DMS 273 treated with DMSO at 0.1 percent for 48 hours (cell line): ENCODE results near the gene XRCC4.

Experiments used
- DNase-seq: peaks from one replicate; lab custom pipeline; 2025; lab: John Stamatoyannopoulos, UW

The XRCC4 gene

DNA sequence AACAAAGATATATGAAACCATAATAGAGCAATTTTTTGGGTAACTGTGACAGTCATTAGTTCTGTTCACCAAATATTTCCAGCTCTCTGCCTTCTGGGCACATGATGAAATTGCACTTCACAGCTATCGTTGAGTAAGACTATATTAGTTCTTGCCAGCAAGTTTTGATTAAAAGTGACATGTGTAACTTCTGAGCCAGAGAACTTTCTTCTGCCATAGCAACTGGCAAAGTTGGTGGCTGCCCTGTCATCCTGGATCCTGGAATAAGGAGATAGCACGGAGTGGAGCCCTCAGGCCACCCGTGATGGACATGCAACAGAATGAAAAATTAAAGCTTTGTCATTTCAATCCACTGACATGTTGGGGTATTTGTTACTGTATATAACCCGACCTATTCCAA is 199.8 kb downstream of the XRCC4 start:
- DNase-seq = no peak

DNA sequence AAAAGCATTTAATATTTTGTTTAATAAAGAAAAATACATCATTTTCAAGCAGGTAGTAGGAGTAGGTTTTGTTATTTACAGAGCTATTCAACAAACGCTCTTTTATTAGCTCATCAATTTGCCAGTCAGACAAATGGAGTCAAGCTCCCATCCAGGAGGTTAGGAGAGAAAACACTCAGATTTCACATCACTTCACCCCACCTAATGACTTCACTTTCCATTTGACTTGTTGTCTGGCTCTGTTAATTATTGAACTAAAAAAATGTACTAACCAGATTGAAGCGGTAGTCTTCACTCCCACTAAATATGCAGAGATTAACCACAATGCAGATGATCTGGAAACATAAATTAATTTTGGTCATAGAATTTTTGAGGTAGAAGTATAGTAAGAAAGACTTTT is 200.6 kb downstream of the XRCC4 start:
- DNase-seq = no peak

DNA sequence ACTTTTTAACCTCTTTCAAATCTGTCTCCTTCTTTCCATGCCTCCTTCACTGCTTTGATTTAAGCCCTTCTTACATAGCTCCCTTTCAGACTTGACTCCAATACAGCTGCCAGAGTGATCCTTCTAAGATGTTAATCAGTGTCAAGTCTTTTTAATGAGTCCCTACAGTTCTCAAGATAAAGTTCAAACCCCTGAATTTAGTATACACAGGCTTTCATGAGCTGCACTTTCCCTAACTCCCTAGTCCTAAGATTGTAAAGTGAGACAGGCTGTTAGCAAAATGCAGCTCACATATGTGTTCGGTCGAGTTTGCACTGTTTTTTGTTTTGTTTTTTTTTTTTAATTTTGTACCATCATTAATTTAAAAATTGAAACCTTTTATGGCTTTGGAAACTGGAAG is 203.8 kb downstream of the XRCC4 start:
- DNase-seq = no peak

DNA sequence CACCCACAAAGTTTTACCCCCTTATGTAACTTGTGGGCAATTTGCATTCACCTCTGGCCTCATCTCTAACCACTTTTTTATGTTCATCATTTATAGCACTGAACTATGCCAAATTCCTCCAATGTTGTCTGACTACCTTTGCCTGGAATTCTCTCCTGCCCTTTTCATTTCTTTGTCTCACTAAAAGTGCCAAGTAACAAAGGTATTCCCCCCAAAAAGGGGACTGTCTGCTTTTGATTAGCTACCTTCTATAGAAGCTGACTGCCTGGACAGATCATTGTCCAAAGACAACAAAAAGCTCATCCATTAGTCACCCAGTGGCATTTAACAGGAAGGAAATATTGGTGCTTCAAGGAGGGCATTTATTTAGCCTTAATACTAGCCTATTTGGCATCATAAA is 204.3 kb downstream of the XRCC4 start:
- DNase-seq = no peak

DNA sequence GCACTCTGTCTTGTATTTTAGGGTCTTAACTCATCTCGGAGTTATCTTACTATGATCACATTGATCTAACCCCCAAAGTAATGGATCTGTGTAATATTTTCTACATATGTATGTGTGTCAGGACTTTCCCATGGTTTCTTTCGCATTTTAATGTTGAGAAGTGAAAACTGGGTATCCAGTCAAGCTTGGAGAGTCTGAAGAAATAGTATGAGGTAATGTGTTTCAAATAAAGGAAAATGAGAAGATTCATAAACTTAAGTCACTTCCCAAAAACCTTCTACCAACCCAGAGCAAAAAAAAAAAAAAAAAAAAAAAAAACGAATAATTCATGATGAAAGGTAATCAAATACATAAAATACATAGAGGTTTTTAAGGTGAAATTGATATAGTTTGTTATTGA is 206.4 kb downstream of the XRCC4 start:
- no peak for DNase-seq

DNA sequence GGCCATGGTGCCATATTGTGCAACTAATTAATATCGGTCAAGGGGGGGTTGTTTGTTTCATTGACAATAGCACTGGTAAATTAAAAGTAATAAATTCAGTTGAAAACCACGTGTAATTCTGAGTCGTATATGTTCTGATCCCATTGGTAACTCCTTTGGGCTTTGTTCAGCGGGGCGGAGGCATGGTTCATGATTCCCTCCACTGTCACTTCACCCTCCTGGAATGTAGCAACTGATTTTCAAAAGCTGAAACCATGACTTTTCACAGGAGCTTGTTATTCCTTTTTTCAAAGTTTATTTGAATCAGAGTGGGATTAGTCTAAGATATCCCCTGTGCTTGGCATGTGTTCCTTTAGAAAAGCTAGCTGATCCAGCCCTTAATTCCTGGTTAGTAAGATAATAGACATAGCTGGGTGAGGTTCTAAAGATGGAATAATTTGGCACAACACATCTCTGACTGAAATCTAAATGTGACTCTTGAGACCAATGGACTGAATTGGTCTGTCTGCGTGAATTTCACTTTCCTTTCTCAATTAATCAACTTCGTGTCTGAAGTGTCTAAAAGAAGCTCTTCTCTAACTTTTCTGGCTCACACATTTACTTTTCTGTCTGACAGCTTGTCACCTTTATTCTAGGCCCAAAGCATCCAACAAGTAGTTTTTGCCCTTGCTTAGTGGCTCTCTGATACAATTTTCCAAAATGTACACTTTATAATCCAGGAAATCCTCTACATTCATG is 208.5 kb downstream of the XRCC4 start:
- DNase-seq = no peak

DNA sequence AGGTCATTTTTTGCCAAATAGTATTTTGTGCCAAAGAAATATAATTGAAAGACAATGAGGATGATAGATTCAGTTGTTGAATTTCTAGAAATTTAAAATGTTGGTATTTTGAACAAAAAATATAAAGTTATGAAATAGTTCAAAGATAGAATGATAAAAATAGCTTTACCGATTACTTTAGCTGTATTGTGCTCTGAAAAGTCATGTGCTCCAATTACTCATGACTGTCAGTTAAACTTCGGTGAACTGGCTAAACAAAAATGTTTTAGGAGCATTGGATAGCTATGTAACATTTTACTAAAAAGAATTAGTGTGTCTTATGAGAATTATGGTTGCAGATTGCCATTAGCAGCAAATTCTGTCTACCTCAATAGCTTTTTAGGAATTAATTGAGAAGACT is 216.9 kb downstream of the XRCC4 start:
- no peak for DNase-seq

DNA sequence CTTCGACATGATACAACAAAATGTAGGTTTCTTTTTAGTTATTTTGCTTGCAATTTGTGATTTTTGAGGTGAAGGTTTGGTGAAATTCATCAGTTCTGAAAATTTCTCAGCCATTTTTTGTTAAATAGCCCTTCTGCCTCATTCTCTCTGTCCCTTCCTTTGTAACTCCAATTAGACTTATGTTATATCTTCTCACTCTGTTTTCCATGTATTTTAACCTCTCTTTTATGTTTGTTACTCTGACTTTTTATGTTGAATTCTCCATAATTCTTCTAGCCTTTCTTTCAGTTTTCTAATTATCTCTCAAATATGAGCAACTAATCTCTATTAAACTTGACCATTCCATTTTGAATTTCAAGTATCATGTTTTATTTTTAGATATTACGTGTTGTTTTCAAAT is 222.0 kb downstream of the XRCC4 start:
- DNase-seq = no peak

DNA sequence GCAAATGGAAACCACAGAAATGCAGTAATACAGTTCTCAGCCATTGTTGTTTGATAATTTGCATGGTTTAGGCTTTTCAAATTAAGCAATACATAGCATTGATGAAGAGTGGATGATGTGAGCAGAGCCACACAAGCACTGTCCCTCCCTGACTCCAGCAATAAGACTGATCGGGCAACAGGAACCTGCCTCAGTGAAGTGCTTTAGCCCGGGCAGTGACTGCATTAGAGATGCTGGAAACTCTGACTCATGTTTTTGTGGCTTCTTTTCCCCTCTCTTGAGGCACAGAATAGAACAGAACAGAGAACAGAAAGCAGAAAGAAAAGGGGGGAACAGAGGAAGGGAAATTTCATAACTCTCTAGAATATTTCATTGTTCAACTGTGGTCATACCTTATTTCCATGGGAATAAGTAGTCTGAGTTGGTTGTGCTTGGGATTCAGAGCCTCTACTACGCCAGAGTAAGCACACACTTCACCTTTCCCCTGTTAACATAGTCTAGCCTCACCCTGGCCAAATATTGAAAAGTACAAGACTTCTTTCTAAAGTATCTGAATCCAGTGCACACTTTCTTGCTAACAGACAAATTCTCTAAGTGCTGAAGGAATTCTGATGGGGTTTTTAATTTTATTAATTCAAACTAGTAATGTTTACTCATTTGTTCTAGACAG is 229.4 kb downstream of the XRCC4 start:
- DNase-seq = no peak

DNA sequence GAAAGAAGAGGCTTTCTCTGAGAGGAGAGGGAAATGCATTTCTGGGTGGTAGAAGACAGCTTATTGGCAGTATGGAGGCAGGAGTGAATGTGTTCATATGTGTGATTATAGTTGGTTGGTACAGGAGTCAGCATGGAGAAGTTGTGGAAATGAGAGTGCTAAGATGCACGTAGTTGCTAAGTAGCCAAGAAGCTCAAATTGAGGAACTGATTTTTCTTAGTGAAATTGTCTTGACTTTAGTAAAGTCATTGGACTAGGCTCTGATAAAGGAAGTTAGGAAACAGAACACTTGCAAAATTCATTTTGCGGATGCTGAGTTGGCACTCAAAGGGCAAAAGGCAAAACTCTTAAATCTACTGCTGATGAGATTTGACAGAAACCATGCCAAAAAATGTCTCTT is 235.3 kb downstream of the XRCC4 start:
- DNase-seq = no peak

DNA sequence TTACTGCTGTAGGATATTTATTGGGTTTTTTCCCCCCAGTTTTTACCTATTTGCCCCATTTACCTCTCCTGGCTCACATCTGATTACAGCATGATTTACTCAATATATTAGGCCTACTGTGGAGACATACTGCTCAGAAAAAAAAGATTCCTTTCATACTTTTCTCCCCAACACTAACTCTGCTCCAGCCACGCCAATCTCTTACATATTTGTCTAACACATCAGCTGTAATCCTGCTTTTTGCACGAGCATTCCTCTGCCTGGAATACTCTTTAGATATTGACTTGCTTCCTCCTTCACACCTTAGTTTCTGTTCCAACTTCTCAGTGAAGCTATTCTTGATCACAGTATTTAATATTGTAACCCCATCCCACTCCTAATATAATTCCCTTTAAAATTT is 236.1 kb downstream of the XRCC4 start:
- no peak for DNase-seq

DNA sequence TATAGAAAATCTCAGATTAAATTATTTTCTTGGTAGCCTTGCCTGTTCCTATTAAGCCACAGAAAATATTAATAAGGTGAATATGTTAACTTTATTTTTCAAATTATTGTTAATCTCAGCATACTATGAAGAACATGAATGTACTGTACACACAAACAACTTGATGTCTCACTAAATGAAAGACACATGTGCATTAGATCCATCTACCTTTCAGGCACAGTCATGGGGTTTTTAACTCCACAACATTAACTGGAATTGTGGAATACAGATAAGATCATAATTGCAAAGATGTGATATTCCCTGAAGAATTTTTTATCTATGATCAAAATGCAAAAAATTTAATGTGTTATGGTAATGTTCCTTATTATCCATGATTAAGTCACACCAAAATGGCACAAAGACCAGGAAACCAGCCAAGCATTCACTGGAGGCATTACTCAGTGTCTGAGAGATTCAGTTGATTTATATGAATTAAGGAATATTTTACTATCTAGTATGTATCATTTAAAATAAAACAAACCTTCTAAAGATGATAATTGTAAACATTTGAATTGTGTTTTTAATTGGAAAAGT is 244.2 kb downstream of the XRCC4 start:
- DNase-seq = no peak

DNA sequence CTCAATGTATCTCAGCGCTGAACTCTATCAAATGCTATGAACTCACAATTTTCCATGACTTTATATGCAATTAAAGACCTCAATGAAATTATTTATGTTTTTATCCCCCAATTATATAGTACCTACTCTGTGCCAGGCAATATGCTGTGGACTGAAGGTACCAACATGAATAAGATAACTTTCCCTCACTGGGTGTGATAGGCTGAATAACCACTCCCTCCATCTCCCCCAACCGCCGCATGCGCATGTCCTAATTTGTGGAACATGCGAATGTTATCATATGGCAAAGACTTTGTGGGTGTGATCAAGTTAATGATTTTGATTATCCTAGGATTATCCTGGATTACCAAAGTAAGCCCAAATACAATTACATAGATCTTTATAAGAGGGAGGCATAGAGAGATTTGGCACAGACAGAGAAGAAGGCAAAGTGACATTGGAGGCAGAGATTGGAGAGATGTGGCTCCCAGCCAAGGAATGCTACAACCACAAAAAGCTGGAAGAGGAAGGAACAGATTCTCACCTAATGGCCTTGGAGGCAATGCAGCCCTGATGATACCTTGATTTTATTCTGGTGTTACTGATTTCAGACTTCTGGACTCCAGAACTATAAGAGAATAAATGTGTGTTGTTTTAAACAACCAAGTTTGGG is 245.1 kb downstream of the XRCC4 start:
- DNase-seq = no peak

DNA sequence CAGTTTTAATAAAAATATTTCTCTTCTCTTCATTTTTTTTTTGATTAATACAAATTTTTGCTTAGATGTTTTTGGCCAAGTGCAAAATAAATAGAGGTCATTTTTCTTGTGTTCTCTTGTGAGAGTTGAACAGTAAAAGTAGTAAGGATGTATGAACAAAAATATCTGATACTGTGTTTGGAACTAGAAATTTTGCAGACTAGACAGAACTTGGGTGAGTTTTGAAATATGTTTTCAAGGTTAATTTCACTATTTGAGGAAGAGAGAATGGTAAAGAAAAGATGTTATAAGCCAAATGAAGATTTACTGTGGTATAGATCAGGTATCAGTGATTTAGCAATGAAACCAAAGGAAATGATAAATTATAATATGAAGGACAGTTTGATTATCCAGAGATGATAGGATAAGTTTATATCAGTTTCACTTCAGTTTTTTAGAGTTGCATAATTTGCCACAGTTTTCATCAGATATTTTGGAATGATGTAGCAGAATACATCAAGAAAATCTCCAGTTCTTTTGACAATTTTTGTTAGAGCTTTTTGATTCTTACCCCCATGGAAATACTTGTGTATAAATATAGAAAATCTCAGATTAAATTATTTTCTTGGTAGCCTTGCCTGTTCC is 246.3 kb downstream of the XRCC4 start:
- no peak for DNase-seq

DNA sequence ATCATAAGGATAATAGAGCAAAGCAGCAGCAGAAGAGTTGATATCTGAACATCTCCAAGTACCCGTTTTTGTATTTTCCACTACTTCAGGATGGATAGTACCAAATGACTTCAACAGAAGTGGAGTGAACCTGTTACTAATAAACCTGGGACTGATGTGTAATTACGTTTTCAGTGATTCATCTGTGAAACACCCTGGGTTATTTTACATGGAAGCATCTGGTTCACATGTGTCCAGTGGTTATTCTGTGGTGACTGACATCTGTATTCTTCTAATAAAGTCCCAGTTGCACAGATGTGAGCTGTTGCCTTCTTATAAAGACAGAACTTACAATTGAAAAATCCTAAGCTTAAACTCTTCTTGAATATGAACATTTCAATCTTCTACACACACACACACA is 254.5 kb downstream of the XRCC4 start:
- DNase-seq = no peak

DNA sequence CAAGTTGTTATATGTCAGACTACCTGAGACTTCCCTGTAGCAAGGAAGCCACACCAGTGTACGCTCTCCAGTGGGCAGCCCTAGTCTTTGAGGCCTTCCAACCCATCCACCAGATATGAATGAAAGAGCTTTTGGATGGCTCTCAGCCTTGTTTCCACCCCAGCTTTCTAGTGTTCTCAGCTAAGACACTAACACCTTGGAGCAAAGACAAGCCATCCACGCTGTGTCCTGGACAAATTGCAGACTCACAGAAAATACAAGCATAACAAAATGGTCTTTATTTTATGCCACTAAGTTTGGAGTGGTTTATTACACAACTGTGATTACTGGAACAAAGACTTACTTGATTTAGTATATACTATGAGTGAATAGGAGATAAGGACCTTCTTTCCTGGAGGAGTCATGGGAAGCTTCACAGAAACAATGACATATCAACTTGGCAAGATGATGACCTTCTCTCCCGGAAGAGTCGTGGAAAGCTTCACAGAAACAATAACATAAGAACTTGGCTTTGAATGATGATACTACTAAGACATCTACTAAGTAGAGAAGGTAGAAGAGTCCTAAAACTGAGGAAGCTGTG is 260.2 kb downstream of the XRCC4 start:
- no peak for DNase-seq

DNA sequence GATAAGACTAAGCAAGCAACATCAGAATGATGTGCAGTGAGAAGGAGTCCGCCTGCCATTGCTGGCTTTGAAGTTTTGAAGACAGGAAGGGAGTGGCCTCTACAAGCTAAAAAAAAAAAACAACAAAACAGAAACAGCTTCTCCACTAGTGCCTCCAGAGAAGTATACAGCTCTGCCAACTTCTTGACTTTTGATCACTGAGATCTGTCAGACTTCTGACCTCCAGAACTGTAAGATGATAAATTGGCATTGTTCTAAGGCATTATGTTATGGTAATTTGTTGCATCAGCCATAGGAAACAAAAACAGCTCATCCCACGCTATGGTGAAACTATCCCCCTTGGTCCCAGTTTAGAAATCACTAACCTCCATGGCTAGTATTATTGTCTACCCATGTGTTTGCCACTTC is 263.2 kb downstream of the XRCC4 start:
- no peak for DNase-seq

DNA sequence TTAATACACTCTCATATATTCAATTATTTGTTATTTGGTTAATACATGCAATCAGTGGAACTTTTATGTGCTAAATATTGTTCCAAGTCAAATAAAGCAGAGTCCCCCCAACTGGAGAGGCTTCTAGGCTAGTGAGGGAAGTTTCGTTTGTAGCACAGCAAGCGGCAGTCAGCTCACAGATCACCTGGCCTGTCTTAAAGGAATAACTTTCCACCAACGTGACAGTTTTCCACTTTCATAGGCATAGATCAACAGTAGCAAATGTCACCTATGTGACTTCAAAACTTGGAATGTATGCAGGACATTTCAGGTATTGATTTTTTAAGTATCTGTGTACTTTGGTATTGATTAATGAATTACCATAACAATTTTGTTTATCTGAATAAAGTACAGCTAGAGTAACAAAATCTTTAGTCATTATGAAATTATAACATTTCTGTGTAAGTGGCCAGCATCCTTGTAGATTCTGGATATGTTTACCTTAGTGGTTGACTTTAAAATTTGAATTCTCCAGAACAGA is 264.5 kb downstream of the XRCC4 start:
- no peak for DNase-seq

DNA sequence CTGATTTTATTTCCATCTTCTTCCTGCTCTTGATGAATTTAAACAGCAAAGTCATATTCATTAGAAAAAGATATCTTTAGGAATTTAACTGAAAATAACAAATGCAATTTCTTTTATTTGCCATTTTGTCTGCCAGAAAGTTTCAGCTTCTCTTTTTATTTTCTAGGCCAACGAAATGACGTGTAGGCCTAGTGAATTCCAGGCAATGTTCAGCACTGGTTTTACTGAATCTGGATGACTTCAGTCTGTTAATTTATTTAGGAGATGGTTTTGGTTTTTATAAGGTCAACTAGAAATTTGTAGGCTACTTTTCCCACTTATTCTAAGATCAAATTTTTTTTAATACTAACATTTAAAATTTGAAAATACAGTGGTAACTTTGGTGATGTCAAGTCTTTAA is 265.1 kb downstream of the XRCC4 start:
- no peak for DNase-seq

DNA sequence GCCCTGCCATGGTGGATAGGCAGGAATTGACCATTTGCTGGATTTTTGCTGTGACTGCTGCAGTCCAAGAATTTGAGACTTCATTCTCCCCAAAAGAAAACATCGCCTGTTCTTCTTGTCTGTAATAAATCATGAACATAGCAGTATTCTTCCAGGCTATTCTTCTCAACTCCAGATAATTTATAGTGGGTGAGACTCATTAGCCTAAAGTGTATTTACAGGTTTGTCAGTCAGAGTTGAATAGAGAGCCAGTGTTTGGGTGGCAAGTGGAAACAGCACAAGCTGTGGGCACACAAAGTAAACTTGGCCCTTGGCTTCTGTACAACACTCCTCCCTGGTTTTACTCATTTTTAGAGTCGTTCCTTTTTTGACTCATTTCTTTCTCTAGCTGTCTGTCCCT is 266.0 kb downstream of the XRCC4 start:
- DNase-seq = no peak

DNA sequence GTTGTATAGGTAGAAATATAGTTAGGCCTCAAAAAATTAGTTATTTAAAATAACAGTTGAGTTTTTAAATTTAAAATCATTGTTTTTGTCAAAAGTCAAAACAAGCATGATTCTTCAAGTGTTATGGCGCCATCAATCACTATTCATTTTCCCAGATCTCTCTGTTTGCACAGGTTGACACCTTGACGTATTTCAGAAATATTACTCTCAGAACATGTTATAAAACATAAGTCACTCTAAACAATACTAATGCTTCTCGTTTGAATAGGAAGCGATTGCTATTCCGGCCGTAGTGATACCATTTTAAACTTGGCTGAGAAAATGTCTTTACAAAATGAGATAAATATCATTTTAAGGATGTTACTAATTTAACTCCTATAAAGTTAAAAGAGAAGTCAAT is 268.1 kb downstream of the XRCC4 start:
- no peak for DNase-seq

DNA sequence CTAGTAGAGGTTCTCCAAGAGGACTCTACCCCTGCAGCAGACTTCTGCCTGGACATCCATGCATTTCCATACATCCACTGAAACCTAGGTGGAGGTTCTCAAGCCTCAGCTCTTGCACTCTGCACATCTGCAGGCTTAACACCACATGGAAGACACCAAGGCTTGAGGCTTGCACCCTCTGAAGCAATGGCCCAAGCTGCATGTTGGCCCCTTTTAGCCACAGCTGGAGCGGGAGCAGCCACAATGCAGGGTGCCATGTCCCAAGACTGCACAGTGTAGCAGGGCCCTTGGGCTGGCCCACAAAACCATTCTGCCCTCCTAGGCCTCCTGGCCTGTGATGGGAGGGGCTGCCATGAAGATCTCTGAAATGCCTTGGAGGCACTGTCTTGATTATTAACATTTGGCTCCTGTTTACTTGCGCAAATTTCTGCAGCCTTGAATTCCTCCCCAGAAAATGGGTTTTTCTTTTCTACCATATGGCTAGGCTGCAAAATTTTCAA is 271.0 kb downstream of the XRCC4 start:
- no peak for DNase-seq
